ENCODE results near the gene EGF.

- TF ChIP-seq EZH2 (IDR thresholded peaks at IDR 0.05): no peak
- TF ChIP-seq FOXP2 (optimal IDR thresholded peaks at IDR 0.05; ENCODE audit: control extremely low read depth, extremely low read length, insufficient read depth): no peak
- TF ChIP-seq POLR2AphosphoS5 (IDR thresholded peaks at IDR 0.05; ENCODE audit: borderline replicate concordance, low read depth, low read length): no peak
Measured at GRCh38 chr4:109890076-109890475, 22.6 kb upstream of the EGF start.

All from SK-N-MC (cell line).